ENCODE data around the gene ESPL1.

GRCh38 chr12:53253298-53253697 is 14.8 kb upstream of the ESPL1 start:
- no peak for TF ChIP-seq CTCF (conservative IDR thresholded peaks at IDR 0.05)
- TF ChIP-seq ZFX (IDR thresholded peaks at IDR 0.05): no peak
